ENCODE results near the gene NGEF. TPM values are rescaled to one million over a fixed set of nuclear protein-coding genes. Genes with fewer than 3 reads are reported as not detected.

The NGEF gene
- total RNA-seq, 1 donor from 2014 or later, result 0.53 TPM

DNA sequence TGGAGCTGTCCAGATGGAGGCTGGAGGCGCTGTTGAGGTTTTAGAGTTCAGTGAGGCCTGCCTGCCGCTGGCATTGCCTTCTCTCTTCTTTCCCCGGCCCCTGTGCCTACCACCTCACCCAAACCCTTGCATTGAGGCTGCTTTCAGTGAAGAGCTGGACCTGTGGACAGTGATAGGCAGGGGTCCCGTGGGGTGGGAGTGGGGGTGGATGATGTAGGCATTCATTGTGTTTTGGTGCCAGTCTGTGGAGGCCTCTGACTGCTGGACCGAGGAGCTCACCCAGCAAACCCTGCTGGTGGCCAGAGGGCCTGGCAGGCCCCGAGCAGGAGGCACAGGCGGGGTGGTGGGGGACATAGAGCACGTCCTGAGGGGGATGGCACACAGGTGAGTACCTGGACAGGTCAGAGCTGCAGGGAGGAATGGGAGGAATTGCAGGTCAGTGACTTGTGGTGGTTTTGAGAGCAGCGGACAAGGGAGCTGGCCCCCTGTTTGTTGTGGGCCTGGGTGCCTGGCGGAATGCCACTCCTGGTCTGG, 35.6 kb downstream of the NGEF start:
- DNase-seq (ENCODE audit: low read depth) (no peak), FAIRE-seq (no peak)
- no peaks in the 10 kb centered on the region for H3K36me3 ChIP-seq (ENCODE audit: control insufficient read depth, insufficient read depth, low read length)
- H3K4me3 ChIP-seq (ENCODE audit: low read depth, low read length), result no peak overlapping the region
- H3K27me3 ChIP-seq (ENCODE audit: control insufficient read depth, insufficient read depth, low read length), result no peaks in the 10 kb centered on the region
- TF ChIP-seq, protein P1, sequence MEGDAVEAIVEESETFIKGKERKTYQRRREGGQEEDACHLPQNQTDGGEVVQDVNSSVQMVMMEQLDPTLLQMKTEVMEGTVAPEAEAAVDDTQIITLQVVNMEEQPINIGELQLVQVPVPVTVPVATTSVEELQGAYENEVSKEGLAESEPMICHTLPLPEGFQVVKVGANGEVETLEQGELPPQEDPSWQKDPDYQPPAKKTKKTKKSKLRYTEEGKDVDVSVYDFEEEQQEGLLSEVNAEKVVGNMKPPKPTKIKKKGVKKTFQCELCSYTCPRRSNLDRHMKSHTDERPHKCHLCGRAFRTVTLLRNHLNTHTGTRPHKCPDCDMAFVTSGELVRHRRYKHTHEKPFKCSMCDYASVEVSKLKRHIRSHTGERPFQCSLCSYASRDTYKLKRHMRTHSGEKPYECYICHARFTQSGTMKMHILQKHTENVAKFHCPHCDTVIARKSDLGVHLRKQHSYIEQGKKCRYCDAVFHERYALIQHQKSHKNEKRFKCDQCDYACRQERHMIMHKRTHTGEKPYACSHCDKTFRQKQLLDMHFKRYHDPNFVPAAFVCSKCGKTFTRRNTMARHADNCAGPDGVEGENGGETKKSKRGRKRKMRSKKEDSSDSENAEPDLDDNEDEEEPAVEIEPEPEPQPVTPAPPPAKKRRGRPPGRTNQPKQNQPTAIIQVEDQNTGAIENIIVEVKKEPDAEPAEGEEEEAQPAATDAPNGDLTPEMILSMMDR (IDR thresholded peaks at IDR 0.05; ENCODE audit: insufficient read depth, low read length, severe bottlenecking), result no peak

DNA sequence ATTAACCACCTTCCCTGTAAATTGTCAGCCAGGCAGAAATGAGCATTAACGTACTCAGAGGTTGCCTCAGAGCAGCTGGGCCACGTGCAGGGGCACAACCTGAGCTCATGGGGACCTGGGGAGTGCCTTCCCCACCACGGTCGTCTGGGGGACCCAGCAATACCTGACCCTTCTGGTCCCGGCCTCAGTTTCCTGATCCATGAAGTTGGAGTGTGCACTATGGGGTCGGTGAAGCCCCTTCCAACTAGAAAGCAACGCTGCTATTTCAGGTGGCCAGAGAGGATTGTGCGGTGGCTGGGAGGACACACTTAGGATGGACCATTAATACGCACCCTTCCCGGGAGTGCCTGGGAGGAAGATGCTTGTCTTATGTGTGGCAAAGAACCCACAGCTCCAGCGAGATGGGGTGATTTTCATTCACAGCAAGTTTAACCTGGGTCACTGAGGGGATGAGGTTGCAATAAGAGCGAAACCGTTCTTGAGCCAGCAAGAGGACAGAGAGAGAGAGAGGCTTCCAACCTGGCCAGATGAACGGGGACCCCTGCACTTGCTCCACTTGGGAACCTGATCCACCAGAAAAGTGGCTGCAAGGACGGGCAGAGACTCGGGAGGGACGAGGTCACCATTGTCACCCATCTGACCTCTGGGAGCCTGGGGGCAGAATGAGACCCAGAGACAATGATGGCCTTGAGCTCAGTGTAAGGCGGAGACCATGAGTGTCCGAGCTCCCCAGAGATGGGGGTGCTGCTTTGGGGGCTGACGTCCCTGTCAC, 36.2 kb downstream of the NGEF start:
- TF ChIP-seq, protein P1 (IDR thresholded peaks at IDR 0.05; ENCODE audit: insufficient read depth, low read length, severe bottlenecking), result no peak
- DNase-seq (ENCODE audit: low read depth) (no peak), FAIRE-seq (peak; percentile 13)
- Histone ChIP-seq H3K36me3 (ENCODE audit: control insufficient read depth, insufficient read depth, low read length) (no peaks in the 10 kb centered on the region), H3K27me3 (ENCODE audit: control insufficient read depth, insufficient read depth, low read length) (no peaks in the 10 kb centered on the region), H3K4me3 (ENCODE audit: low read depth, low read length) (no peak overlapping the region)

DNA sequence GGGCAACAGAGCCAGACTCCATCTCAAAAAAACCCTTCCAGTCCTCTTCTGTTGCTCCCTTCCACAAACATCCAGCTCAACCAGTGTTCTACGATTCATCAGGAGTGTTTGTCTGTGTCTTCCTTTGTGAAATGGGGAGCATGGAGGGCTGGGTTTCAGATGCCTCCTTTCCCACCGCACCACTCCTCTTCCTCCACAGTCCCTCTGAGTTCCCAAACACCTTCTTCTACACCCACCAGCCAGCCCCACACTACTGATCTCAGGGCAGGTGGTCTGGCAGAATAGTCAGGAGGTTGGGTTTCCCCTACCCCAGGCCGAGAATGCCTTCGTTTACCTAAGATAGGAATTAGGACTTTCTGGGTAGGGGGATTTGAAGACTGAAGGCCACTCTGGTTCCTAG, 36.9 kb downstream of the NGEF start:
- H3K4me3 ChIP-seq (ENCODE audit: low read depth, low read length), result no peak overlapping the region
- FAIRE-seq, result peak; percentile 52
- H3K27me3 ChIP-seq (ENCODE audit: control insufficient read depth, insufficient read depth, low read length), result no peaks in the 10 kb centered on the region
- no peak for DNase-seq (ENCODE audit: low read depth)
- H3K36me3 ChIP-seq (ENCODE audit: control insufficient read depth, insufficient read depth, low read length), result no peaks in the 10 kb centered on the region
- TF ChIP-seq, protein P1 (IDR thresholded peaks at IDR 0.05; ENCODE audit: insufficient read depth, low read length, severe bottlenecking), result no peak

DNA sequence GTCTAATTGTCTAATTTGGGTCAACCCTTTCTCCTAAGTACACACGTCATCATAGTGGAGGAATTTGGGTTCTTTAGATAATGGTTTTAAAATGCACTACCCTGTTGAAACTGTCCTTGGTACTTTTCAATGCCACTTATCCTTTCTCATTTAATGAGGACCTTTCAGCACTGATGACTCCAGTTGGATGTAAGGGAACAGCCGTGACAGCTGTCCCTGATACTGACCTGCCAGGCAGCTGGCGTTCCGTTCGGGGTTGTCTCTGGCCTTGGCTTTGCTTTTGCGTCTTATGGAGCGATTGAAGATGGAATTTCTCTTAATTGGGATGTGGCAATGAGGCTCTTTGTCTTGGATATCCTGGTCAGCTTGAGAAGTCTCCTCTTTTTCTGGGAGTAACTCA, 38.7 kb downstream of the NGEF start:
- Histone ChIP-seq H3K36me3 (ENCODE audit: control insufficient read depth, insufficient read depth, low read length) (no peaks in the 10 kb centered on the region), H3K27me3 (ENCODE audit: control insufficient read depth, insufficient read depth, low read length) (no peaks in the 10 kb centered on the region), H3K4me3 (ENCODE audit: low read depth, low read length) (no peak overlapping the region)
- TF ChIP-seq, protein P1 (IDR thresholded peaks at IDR 0.05; ENCODE audit: insufficient read depth, low read length, severe bottlenecking), result no peak
- DNase-seq (ENCODE audit: low read depth) (no peak), FAIRE-seq (no peak)

DNA sequence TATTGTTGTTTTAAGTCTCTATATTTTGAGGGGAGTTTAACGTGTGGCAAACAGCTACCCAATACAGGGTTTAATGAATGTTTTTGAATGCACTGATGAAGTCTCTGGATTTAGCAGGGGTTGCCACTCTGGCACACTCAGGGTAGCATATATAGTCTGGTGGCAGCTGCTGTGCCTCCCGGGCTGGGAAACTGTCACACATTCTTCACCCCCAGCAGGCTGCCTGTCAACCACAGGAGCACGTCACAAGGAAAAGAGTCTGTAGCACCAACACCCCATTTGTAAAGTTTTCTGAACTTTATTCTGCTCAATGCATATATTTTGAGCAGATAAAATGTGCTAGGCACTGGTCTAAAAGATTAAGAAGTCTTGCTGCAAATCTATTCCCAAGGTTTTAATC, 39.3 kb downstream of the NGEF start:
- no peaks in the 10 kb centered on the region for H3K36me3 ChIP-seq (ENCODE audit: control insufficient read depth, insufficient read depth, low read length)
- H3K27me3 ChIP-seq (ENCODE audit: control insufficient read depth, insufficient read depth, low read length), result no peaks in the 10 kb centered on the region
- no peak overlapping the region for H3K4me3 ChIP-seq (ENCODE audit: low read depth, low read length)
- DNase-seq (ENCODE audit: low read depth) (no peak), FAIRE-seq (no peak)
- TF ChIP-seq, protein P1 (IDR thresholded peaks at IDR 0.05; ENCODE audit: insufficient read depth, low read length, severe bottlenecking), result no peak
